HepG2 (cell line): Measurements from ENCODE around the gene RASSF4. TPM values are rescaled to one million over a fixed set of nuclear protein-coding genes. Genes with fewer than 3 reads are reported as not detected.
A peak's percentile ranks its signal among the peaks of the same experiment; 100 is the strongest.

Experiments
- BRF2 ChIP-seq: sonication (generic); formaldehyde crosslinking; IDR thresholded peaks from 2 replicates; pipeline ENCODE4 v1.8.1; 2022; ENCODE audit warnings: mild to moderate bottlenecking, missing genetic modification reagents
- GABPA ChIP-seq, 2 experiments: IDR thresholded peaks; 2 replicates each; pipeline ENCODE4 v1.6.1; 2011 to 2016; ENCODE audit warnings: low read depth in 2 of 2, low read length in 1 of 2, missing biosample characterization in 1 of 2, missing genetic modification characterization in 1 of 2
- HHEX ChIP-seq: IDR thresholded peaks from 2 replicates; pipeline ENCODE4 v1.6.1; 2016; ENCODE audit warnings: control low read depth
- MLLT10 ChIP-seq: sonication (generic); formaldehyde crosslinking; IDR thresholded peaks from 2 replicates; pipeline ENCODE4 v1.4.0; 2020; ENCODE audit warnings: missing genetic modification reagents
- PATZ1 ChIP-seq: sonication (generic); formaldehyde crosslinking; IDR thresholded peaks from 2 replicates; pipeline ENCODE4 v1.4.0; 2020; ENCODE audit warnings: missing genetic modification reagents
- PLRG1 ChIP-seq: fragments of 450-650 bp; conservative IDR thresholded peaks from 2 replicates; pipeline ENCODE4 v1.6.1; 2016
- PREB ChIP-seq: sonication (generic); formaldehyde crosslinking; IDR thresholded peaks from 2 replicates; pipeline ENCODE4 v1.4.0; 2020; ENCODE audit warnings: missing genetic modification reagents
- RAD51 ChIP-seq: fragments of 450-650 bp; IDR thresholded peaks from 2 replicates; pipeline ENCODE4 v1.6.1; 2016; ENCODE audit warnings: borderline replicate concordance
- SAFB2 ChIP-seq: sonication (generic); formaldehyde crosslinking; IDR thresholded peaks from 2 replicates; pipeline ENCODE4 v1.5.1; 2020; ENCODE audit warnings: missing genetic modification reagents, low read depth, mild to moderate bottlenecking, borderline replicate concordance
- SP1 ChIP-seq, 2 experiments: fragments of 450-650 bp in 1 of 2; sonication (generic) in 1 of 2; formaldehyde crosslinking in 1 of 2; IDR thresholded peaks; 2 replicates each; pipeline versions ENCODE4 v1.4.0 to v1.6.1; 2016 to 2020; ENCODE audit warnings: missing genetic modification reagents in 1 of 2
- ZNF20 ChIP-seq: sonication (generic); formaldehyde crosslinking; IDR thresholded peaks from 2 replicates; pipeline ENCODE4 v1.4.0; 2020; ENCODE audit warnings: mild to moderate bottlenecking, moderate library complexity, missing genetic modification reagents
- ZNF225 ChIP-seq: sonication (generic); formaldehyde crosslinking; IDR thresholded peaks from 2 replicates; pipeline ENCODE4 v1.4.0; 2020; ENCODE audit warnings: mild to moderate bottlenecking, missing genetic modification reagents
- ZNF296 ChIP-seq: sonication (generic); formaldehyde crosslinking; conservative IDR thresholded peaks from 2 replicates; pipeline ENCODE4 v1.5.0; 2020; ENCODE audit warnings: mild to moderate bottlenecking, missing genetic modification reagents
- ZNF350 ChIP-seq: sonication (generic); formaldehyde crosslinking; IDR thresholded peaks from 2 replicates; pipeline ENCODE4 v1.4.0; 2020; ENCODE audit warnings: mild to moderate bottlenecking, low read depth, missing genetic modification reagents, borderline replicate concordance
- ZNF501 ChIP-seq: sonication (generic); formaldehyde crosslinking; IDR thresholded peaks from 2 replicates; pipeline ENCODE4 v1.5.1; 2020; ENCODE audit warnings: mild to moderate bottlenecking, moderate library complexity, missing genetic modification reagents
- ZNF816 ChIP-seq: sonication (generic); formaldehyde crosslinking; IDR thresholded peaks from 2 replicates; pipeline ENCODE4 v1.8.0; 2022; ENCODE audit warnings: missing genetic modification reagents, mild to moderate bottlenecking, borderline replicate concordance
- ZSCAN21 ChIP-seq: sonication (generic); formaldehyde crosslinking; IDR thresholded peaks from 2 replicates; pipeline ENCODE4 v1.8.0; 2022; ENCODE audit warnings: mild to moderate bottlenecking, missing genetic modification reagents, moderate library complexity, borderline replicate concordance
- polyA plus RNA-seq, 8 experiments: library from polyadenylated mRNA; depleted of rRNA in 3 of 8; stranded (reverse) in 7 of 8; unstranded in 1 of 8; fragments of >200 nt; fragmentation: Illumina TruSeq in 4 of 8; extraction: Trizol in 4 of 8; gene quantifications; 2 replicates each; pipeline versions ENCODE4 v1.2.1 to v1.2.3, GENCODE V29; 2011 to 2016; ENCODE audit warnings: low read depth in 4 of 8, missing spikeins in 1 of 8, mixed read lengths in 1 of 8; ENCODE audit not compliant: insufficient read depth in 1 of 8
- total RNA-seq, 5 experiments: library from RNA; depleted of rRNA; stranded (reverse); fragments of >200 nt; fragmentation: Illumina TruSeq; extraction: Trizol; gene quantifications; 2 replicates each; pipeline ENCODE4 v1.2.3, GENCODE V29; 2016; ENCODE audit warnings: low read depth in 1 of 5
- TF ChIP-seq, protein P1 (sequence below): sonication (generic); formaldehyde crosslinking; IDR thresholded peaks from 2 replicates; pipeline ENCODE4 v1.4.0; 2020; ENCODE audit warnings: missing genetic modification reagents, borderline replicate concordance

RASSF4 gene
- total and polyA plus RNA-seq, 2 of the 13 experiments (the other 11 are each of a cell fraction or from before 2014, with no cell fraction given) = 34.0 to 51.7 TPM

GRCh38 chr10:44980309-44981171 is 20.9 kb downstream of the RASSF4 start (continued):
- peak; percentile 57 for TF ChIP-seq PATZ1 (CRISPR knock-in tag)
- no peak for TF ChIP-seq PREB (CRISPR knock-in tag)
- 0 out of 2 replicates have a peak, but pooled peaks have one; percentile 6 for TF ChIP-seq ZNF501 (CRISPR knock-in tag)
- no peak; the same call in 1 of the 2 replicates for TF ChIP-seq SAFB2 (CRISPR knock-in tag)
- TF ChIP-seq ZNF816 (CRISPR knock-in tag) = no peak
- TF ChIP-seq MLLT10 (CRISPR knock-in tag) = no peak
- TF ChIP-seq HHEX (CRISPR knock-in tag) = peak; percentile 66; the same call in 1 of the 2 replicates
- TF ChIP-seq, protein P1, sequence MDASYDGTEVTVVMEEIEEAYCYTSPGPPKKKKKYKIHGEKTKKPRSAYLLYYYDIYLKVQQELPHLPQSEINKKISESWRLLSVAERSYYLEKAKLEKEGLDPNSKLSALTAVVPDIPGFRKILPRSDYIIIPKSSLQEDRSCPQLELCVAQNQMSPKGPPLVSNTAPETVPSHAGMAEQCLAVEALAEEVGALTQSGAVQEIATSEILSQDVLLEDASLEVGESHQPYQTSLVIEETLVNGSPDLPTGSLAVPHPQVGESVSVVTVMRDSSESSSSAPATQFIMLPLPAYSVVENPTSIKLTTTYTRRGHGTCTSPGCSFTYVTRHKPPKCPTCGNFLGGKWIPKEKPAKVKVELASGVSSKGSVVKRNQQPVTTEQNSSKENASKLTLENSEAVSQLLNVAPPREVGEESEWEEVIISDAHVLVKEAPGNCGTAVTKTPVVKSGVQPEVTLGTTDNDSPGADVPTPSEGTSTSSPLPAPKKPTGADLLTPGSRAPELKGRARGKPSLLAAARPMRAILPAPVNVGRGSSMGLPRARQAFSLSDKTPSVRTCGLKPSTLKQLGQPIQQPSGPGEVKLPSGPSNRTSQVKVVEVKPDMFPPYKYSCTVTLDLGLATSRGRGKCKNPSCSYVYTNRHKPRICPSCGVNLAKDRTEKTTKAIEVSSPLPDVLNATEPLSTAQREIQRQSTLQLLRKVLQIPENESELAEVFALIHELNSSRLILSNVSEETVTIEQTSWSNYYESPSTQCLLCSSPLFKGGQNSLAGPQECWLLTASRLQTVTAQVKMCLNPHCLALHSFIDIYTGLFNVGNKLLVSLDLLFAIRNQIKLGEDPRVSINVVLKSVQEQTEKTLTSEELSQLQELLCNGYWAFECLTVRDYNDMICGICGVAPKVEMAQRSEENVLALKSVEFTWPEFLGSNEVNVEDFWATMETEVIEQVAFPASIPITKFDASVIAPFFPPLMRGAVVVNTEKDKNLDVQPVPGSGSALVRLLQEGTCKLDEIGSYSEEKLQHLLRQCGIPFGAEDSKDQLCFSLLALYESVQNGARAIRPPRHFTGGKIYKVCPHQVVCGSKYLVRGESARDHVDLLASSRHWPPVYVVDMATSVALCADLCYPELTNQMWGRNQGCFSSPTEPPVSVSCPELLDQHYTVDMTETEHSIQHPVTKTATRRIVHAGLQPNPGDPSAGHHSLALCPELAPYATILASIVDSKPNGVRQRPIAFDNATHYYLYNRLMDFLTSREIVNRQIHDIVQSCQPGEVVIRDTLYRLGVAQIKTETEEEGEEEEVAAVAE (CRISPR knock-in tag) = 0 out of 2 replicates have a peak, but pooled peaks have one; percentile 20
- TF ChIP-seq RAD51 = no peak
- no peak for TF ChIP-seq ZNF225
- TF ChIP-seq ZNF296 (CRISPR knock-in tag) = no peak; the same call in 1 of the 2 replicates
- no peak for TF ChIP-seq ZNF20 (CRISPR knock-in tag)
- no peak for TF ChIP-seq SP1 (IDR thresholded peaks at IDR 0.05)
- TF ChIP-seq SP1 (CRISPR knock-in tag; IDR thresholded peaks at IDR 0.05) = no peak
- peak; percentile 87 for TF ChIP-seq ZNF350 (CRISPR knock-in tag)
- TF ChIP-seq GABPA (IDR thresholded peaks at IDR 0.05; ENCODE audit: low read depth, low read length) = no peak
- no peak for TF ChIP-seq GABPA (CRISPR knock-in tag; IDR thresholded peaks at IDR 0.05; ENCODE audit: low read depth)
- TF ChIP-seq PLRG1 = no peak
- peak; percentile 25; the same call in 1 of the 2 replicates for TF ChIP-seq ZSCAN21 (CRISPR knock-in tag)
- TF ChIP-seq BRF2 (CRISPR knock-in tag) = no peak
